ENCODE measurements around the gene SLC51A.
"Not testable (repeated sequence)": the region's sequence is repeated elsewhere in the genome, so short reads cannot be mapped to it uniquely, and the experiment has no call there.

The SLC51A gene

DNA sequence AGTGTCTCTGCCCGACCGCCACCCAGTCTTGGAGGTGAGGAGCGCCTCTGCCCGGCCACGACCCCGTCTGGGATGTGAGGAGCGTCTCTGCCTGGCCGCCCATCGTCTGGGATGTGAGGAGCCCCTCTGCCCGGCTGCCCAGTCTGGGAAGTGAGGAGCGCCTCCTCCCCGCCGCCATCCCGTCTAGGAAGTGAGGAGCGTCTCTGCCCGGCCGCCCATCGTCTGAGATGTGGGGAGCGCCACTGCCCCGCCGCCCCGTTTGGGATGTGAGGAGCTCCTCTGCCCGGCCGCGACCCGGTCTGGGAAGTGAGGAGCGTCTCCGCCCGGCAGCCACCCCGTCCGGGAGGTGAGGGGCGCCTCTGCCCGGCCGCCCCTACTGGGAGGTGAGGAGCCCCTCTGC is 27.8 kb downstream of the SLC51A start:
- not testable (repeated sequence) for DNase-seq

GRCh38 chr3:196246612-196247308 is 30.4 kb downstream of the SLC51A start:
- no peak for DNase-seq

DNA sequence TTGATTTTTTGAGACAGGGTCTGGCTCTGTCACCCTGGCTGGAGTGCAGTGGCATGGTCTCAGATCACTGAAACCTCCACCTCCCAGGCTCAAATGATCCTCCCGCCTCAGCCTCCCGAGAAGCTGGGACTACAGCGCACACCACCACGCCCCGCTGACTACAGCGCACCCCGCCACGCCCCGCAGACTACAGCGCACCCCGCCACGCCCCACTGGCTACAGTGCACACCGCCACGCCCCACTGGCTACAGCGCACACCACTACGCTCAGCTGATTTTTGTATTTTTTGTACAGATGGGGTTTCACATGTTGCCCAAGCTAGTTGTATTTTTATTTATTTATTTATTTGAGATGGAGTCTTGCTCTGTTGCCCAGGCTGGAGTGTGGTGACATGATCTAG is 35.6 kb downstream of the SLC51A start:
- no peak for DNase-seq

DNA sequence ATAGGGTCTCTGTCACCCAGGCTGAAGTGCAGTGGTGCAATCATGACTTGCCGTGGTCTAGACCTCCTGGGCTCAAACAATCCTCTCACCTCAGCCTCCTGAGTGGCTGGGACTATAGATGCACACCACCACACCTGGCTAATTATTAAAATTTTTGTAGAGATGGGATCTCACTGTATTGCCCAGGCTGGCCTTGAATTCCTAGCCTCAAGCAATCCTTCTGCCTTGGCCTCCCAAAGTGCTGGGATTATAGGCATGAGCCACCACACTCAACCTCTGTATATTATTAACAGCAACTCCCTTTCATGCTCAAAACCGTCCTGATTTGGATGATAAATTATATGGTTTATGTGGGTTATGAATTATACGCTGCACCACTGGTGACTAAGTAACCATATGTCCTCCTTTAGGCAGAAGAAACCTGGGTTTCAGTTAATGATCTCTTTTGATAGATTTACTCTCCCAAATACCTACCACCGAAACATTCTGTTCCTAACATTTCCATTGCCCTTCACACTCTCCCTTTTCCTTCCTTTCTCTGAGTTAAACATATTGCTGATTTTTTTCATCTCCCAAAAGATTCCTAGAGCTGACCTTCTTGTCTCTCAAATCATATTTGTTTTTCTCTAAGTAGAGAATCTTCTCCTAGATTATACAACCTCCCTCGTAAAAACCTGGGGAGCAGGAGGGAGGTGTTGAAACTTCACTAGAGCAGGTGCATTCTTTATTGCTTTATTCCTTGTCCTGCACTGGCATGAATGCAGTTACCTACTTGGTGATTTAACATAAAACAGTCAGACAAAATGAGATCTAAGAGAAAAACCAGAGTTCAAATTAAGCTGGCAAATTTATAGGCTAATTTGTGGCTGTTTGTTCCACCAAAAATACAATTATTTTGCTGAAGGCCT is 38.3 kb downstream of the SLC51A start:
- no peak for DNase-seq

DNA sequence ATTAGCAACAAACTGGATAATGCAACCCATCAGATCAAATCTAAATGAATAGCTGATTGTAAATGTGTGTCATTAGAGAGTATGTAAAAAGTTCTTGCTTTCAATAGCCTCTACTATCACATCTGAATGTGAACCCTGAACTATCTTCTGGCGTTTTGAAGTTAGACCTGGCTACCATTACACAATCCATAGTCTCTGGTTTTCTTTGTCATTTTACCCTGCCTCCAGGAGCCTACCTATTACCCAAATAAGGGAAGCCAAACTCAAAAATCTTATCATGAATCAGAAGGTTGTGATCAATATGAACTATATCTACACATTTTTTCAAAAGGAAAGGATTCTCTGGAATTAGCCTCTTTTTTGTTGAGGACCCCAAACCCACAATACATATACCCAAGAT is 39.4 kb downstream of the SLC51A start:
- no peak for DNase-seq

- no peak for DNase-seq
These were observed 44.5 kb downstream of the SLC51A start for GRCh38 chr3:196260784-196261183.

- DNase-seq = no peak
These were observed 47.5 kb downstream of the SLC51A start for GRCh38 chr3:196263819-196264218.

DNA sequence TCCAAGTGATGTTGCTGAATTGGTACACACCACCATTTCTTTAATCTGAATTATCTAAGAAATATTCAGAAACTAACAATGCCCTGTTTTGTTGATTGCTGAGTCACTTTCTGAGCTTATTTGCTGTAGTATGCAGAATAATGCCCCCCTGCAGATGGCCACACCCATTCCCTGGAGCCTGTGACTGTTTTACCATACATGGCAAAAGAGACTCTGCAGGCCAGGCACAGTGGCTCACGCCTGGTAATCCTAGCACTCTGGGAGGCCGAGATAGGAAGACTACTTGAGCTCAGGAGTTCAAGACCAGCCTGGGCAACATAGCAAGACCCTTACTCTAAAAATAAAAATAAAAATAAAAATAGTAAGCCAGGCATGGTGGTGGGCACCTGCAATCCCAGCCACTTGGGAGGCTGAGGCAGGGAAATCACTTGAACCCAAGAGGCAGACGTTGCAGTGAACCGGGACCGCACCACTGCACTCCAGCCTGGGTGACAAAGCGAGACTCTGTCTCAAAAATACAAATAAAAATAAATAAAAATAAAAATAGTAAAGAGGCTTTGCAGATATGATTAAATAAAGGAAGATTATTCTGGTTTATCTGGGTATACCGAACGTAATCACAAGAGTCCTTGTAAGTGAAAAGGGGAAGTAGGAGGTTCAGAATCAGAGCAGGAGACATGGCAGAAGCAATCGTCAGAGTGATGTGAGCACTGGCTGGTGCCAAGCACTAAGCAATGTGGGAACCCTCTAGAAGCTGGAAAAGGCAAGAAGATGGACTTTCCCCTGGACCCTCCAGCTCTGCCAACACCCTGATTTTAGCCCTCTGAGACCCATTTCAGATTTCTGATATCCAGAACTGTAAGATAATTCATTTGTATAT is 52.2 kb downstream of the SLC51A start:
- DNase-seq = no peak

- no peak for DNase-seq
These were observed 54.2 kb downstream of the SLC51A start for GRCh38 chr3:196270499-196270898.

DNA sequence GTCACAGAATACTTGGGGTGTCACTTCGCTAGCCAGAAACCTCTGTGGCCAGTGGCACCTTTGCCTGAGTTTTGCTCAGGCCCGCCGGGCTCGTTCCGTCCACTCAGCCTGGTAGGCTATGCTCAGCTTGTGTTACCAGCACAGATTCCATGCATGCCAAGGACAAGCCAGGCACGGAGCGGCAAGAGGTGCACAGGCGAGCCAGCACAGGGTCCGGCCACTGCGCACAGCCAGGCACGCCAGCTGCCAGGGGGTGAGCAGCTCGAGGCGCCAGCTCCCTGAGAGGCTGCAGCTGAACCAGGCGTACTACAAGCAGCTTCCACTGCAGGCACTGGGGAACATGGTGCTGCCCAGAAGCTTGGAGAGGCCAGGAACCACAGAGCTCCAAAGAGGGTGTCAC is 56.5 kb downstream of the SLC51A start:
- DNase-seq = no peak

DNA sequence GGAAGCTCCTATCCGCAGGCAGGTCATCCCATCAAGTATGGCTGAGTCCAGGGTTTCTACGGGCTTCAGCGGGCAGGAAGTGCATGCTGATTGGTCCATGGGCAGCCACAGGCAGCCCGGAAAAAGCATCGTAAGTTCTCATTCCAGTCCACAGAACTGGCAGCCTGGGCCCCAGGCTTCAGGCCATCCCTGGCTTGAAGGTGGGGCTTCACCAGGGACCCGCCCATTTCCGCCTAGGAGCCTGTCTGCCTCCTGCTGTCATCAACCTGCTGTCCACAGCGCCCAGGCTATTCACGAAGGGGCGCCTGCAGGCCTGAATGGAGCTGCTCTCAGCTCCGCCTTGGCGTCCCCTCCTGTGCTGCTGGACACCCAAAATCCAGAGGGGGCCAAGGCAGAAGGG is 57.3 kb downstream of the SLC51A start:
- DNase-seq = no peak

DNA sequence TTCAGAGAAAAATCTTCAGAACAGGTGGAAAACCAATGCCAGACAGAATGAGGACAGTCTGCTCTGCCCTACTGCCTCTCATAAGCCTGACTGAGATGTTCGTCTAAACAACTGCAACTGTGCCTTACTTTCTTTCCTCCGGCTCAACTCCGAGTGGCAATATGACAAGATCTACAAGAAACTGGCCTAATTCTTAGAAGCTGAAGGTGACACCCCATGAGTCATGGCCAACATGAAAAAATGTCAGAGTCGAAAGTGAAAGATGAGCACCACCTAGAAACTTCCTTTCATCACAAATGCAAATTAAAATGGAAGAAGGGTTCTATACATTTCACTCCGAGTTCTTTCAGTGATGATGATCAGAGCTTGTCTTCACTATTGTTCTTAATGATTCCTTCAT is 58.3 kb downstream of the SLC51A start:
- DNase-seq = peak; percentile 46

DNA sequence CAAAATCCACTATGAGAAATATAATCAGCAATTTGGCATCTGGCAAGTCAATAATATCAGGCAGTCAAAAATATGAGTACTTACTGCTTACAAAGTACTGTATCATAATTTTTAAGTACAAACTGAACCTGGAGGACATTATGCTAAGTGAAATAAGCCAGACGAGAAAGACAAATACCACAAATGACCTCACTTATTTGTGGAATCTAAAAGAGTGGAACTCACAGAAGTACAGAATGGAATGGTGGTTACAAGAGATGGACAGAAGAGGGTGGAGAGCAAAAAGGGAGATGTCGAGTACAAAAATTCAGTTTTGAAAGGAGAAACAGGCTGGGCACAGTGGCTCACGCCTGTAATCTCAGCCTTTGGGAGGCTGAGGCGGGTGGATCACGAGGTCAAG is 58.8 kb downstream of the SLC51A start:
- DNase-seq = no peak

GRCh38 chr3:196280689-196281440 is 64.5 kb downstream of the SLC51A start:
- DNase-seq = no peak

- DNase-seq = no peak
These were observed 65.6 kb downstream of the SLC51A start for GRCh38 chr3:196281962-196282361.
